NCI-H1417 (cell line): Measurements from ENCODE around the gene TLE6.
"Not testable (repeated sequence)": the region's sequence is repeated elsewhere in the genome, so short reads cannot be mapped to it uniquely, and the experiment has no call there.

Experiments
- DNase-seq, 3 experiments: peaks; one replicate each; lab custom pipeline; 2025; lab: John Stamatoyannopoulos, UW

TLE6 gene

DNA sequence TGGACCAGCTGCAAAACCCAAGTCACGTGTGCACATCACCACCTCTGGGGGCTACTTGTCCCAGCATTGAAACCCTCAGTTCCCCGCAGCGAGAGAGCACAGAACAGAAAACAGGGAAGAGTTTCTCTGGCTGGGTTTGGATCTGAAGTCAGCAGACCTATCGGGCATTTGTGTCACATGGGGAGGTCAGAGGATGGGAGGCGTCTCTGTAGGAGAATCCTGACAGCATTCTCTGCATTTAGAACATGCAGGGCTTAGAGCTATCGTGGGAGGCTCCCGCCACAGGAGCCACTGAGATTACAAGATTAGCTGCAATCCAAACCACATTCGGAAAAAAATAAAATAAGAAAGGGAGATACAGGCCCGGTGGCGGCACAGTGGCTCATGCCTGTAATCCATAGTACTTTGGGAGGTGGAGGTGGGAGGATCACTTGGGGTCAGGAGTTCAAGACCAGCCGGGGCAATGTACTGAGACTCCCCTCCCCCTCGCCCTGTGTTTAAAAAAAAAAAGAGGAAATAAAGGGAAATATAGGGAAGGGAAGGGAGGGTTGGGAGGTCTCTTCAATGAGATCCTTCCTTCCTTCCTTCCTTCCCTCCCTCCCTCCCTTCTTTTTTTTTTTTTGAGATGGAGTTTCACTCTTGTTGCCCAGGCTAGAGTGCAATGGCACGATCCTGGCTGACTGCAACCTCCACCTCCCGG, 2.9 kb upstream of the TLE6 start:
- no peak for DNase-seq

GRCh38 chr19:2976609-2977000, 759 bp upstream of the TLE6 start:
- DNase-seq = peak in 2 of 3 experiments; percentile 66 to 81

- no peak for DNase-seq
These were observed 378 bp downstream of the TLE6 start for GRCh38 chr19:2977746-2978138.

DNA sequence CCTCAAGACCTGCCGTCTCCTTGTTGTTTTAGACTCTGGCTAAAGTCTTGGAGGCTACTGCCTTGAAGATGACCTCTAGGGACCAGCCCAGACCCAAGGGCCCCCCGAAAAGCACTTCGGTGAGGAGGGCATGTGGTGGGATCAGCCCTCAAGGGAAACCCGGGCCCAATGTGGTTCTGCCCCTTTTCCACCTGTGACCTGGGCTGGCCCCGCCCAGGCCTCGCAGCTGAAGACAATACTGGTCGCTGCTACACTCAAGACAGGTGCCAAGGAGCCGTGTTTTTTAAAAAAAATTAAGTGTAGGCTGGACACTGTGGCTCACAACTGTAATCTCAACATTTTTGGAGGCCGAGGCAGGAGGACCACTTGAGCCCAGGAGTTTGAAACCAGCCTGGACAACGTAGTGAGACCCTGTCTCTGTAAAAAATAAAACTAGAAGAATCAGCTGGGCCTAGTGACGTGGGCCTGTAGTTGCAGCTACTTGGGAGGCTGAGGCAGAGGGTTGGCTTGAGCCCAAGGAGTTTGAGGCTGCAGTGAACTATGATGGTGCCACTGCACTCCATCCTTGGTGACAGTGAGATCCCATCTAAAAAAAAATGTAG, 903 bp downstream of the TLE6 start:
- DNase-seq = no peak

DNA sequence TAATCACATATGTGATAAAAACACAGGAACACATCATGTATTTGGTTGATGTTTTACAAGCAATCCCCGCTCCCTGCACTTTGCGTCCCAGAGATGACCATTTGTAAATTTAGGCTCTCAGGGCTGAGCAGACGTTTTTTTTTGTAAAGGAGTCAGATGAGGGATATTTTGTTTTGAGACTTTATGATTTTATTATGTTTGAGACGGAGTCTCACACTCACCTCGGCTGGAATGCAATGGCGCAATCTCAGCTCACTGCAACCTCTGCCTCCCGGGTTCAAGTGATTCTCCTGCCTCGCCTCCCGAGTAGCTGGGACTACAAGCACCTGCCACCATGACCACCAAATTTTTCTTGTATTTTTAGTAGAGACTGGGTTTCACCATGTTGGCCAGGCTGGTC, 1.4 kb downstream of the TLE6 start:
- no peak for DNase-seq

DNA sequence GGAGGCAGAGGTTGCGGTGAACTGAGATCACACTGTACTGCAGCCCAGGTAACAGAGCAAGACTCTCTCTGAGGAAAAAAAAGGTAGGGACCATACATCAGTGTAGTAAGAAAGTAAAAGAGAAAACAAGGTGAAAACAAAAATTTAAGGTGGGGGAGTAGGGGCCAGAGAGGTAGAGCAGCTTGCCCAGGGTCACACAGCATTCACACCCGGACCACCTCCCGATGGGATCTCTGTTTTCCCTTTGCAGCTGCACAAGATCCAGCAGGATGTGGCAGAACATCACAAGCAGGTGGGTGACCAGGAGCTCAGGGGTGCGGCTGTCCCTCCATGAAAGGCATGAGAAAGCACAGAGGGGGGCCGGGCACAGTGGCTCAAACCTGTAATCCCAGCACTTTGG, 4.5 kb downstream of the TLE6 start:
- peak in 1 of 3 experiments; percentile 11 for DNase-seq

DNA sequence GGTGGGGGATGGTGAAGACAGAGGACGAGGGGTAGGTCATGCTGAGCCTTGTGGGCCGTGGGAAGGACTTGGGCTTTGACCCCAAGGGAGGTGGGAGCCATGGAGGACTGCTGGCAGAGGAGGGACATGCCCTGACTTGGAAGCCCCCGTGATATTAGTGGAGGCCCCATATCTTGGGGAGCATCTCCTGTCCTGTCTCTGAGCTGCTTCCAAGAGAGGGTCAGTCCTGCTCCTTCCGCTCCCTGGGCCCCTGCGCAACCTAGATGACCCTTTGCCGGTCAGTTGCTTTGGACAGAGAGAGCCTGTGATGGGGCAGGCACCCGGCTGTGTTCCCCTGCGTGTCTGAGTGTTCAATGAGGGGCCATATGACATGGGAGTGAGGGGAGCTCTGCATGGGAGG, 5.2 kb downstream of the TLE6 start:
- no peak for DNase-seq

DNA sequence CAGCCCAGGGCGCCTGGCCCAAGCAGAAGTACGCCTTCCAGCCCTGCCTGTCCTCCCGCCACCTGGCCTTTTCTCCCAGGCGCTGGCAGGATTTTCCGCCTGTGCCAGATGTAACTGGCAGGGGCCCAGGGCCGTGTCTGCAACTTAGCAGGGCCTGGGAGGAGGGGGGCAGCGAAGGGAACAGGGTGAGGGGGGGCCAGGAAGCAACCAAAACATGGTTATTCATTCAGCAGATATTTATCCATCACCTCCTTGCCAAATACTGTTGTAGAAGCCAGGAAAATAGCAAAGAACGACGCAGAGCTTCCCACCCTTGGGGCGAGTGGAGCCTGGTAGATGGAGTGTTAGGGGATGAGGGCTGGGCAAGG, 5.6 kb downstream of the TLE6 start:
- DNase-seq = peak; percentile 51 to 88 (median 81)

DNA sequence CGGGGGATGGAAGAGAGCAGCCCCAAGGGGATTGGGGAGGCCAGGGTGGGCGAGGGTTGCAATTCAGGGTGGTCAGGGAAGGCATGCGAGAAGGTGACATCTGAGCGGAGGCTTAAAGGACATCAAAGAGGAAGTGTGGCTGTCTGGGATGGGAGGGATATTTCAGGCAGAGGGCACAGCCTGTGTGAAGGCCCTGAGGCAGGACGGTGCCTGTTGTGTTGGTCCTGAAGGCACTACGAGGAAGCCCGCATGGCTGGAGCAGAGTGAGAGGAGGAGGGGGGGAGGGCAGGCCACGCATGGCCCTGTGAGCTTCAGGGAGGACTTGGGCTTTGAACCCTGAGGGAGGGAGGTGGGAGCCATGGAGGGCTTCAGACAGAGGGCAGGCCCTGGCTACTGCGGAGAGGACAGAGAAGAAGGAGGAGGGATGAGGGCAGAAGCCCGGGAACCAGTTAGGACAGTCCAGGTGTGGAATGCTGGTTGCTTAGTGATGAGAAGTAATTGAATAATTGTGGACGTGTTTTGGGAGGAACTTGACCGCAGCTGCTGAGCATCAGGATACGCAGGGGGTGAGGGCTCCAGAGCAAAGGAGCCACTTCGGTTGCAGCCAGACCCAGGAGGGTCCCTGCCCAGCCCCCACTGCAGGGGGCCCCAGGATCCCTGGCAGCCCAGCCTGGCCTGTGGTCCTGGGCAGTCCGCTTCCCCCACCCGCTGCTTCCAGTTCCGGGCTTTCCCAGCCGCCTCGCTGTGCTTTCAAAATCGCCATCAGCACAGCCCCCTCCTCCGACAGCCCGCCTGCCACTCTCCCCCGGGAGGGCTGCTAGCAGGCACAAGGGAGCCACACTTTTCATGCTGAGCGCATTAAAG, 6.2 kb downstream of the TLE6 start:
- peak; percentile 97 to 99 (median 98) for DNase-seq

DNA sequence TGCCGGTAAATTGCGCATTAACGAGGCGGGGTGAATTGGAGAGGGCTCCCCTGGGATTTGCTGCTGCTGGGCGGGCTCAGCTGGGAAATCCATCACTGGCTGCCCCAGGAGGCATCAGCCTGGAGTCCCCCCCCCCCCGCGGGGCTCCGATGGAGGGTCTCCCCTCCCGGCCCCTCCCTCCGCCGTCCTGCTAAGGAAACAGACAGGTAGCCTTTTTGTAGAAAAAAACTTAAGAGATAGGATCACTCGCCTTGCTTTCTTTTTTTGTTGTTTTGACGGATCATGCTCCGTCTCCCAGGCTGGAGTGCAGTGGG, 6.8 kb downstream of the TLE6 start:
- no peak for DNase-seq

GRCh38 chr19:2986951-2987524, 9.7 kb downstream of the TLE6 start:
- peak in 2 of 3 experiments; percentile 78 to 94 for DNase-seq

GRCh38 chr19:2987797-2988196, 10.4 kb downstream of the TLE6 start:
- DNase-seq = peak in 2 of 3 experiments; percentile 39 to 40

DNA sequence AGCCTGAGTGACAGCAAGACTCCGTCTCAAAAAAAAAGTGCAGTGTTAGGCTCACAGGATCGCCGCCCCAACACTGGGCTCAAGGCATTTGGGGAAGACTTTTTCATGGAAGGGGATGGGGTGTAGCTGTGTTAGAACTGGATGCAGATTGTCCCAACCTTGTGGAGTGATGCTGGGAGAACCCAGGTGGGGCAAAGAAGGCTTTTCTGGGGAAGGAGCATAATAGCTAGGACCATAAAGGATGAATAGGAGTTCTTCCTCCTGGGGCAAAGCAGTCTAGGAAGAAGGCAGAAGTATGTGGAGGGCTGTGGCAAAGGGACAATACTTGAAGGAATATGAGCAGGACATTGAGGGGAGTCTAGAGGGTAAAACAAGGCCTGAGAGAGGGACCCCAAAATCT, 11.2 kb downstream of the TLE6 start:
- no peak for DNase-seq

GRCh38 chr19:2989236-2989946, 12.0 kb downstream of the TLE6 start:
- no peak for DNase-seq

DNA sequence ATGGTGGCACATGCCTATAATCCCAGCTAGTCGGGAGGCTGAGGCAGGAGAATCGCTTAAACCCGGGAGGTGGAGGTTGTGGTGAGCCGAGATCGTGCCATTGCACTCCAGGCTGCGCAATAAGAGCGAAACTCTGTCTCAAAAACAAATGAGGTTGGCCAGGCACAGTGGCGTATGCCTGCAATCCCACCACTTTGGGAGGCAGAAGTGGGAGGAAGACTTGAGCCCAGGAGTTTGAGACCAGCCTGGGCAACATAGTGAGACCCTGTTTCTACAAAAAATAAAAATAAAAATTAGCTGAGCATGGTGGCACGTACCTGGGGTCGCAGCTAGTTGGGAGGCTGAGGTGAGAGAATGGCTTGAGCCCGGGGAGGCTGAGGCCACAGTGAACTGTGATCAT, 15.0 kb downstream of the TLE6 start:
- DNase-seq = not testable (repeated sequence)

- DNase-seq = peak in 2 of 3 experiments; percentile 58 to 64
These were observed 15.6 kb downstream of the TLE6 start for GRCh38 chr19:2992958-2993357.

GRCh38 chr19:2993579-2993978, 16.2 kb downstream of the TLE6 start:
- no peak for DNase-seq

DNA sequence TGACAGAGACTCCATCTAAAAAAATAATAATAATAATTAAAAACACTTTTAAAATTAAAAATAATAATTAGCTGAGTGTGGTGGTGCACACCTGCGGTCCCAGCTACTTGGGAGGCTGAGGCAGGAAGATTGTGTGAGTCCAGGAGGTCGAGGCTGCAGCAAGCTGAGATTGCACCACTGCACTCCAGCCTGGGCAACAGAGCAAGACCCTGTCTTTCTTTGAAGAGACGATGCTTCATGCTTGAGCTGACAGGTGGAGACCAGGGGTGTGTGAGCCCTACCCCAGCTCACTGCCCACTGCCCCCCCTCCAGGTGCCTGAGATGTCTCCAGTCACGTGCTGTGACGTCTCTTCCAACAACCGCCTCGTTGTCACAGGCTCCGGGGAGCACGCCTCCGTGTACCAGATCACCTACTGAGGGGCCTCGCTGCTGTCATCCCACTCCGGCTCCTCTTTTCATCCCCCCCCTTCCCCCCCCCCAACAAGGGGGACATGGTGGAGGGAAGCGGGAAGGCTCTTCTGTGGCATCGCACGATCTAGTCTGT, 17.3 kb downstream of the TLE6 start:
- DNase-seq = no peak

DNA sequence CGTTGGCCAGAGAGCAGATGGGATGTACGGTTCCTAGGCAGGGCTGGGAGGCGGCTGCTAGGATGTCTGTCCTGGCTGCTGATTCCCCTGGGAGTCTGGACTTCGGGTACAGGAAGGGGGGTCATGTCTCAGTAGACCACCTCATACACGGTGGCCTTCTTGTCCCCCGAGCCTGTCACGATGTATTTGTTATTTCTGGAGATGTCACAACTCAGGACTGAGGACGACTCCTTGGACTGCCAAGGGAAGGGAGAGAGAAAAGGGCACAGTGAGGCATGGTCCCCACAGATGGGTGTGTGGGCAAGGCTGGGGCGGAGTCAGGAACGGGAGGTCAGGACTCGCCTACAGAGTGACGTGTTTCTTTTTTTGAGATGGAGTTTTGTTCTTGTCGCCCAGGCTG, 20.4 kb downstream of the TLE6 start:
- DNase-seq = no peak

- no peak for DNase-seq
These were observed 21.3 kb downstream of the TLE6 start for GRCh38 chr19:2998642-2999041.

GRCh38 chr19:3001235-3001800, 24.0 kb downstream of the TLE6 start:
- DNase-seq = no peak

GRCh38 chr19:3003046-3003445, 25.7 kb downstream of the TLE6 start:
- no peak for DNase-seq
